Epithelial cell of esophagus (primary cell): ENCODE results near the gene STIM1.
"Not testable (repeated sequence)": the region's sequence is repeated elsewhere in the genome, so short reads cannot be mapped to it uniquely, and the experiment has no call there.

Experiments
- DNase-seq: peaks from one replicate; pipeline ENCODE4 v3.0.0; 2010; ENCODE audit warnings: low read depth
- H3K4me3 ChIP-seq: 2 replicates; pipeline ENCODE4 v1.5.1; 2011; ENCODE audit warnings: mild to moderate bottlenecking, low read length, control low read depth
- CTCF ChIP-seq: IDR thresholded peaks from 2 replicates; pipeline ENCODE4 v1.5.1; 2011; ENCODE audit warnings: low read depth, mild to moderate bottlenecking, low read length, control low read depth, inconsistent platforms; ENCODE audit not compliant: insufficient read depth; ENCODE audit errors: missing control alignments

STIM1 gene

GRCh38 chr11:4040461-4040860, 185.0 kb downstream of the STIM1 start:
- TF ChIP-seq CTCF, result no peak
- no peak overlapping the region for H3K4me3 ChIP-seq
- no peak for DNase-seq

GRCh38 chr11:4041731-4042391, 186.4 kb downstream of the STIM1 start:
- H3K4me3 ChIP-seq, result no peak overlapping the region
- no peak for TF ChIP-seq CTCF
- no peak for DNase-seq

- TF ChIP-seq CTCF, result no peak
- peak; percentile 88 for DNase-seq
- H3K4me3 ChIP-seq, result no peak overlapping the region
Observed at GRCh38 chr11:4044976-4045646, 189.6 kb downstream of the STIM1 start.

- DNase-seq, result no peak
- TF ChIP-seq CTCF, result no peak
- H3K4me3 ChIP-seq, result no peak overlapping the region
Observed at GRCh38 chr11:4048340-4048739, 192.9 kb downstream of the STIM1 start.

- H3K4me3 ChIP-seq, result no peak overlapping the region
- TF ChIP-seq CTCF, result no peak
- no peak for DNase-seq
Observed at GRCh38 chr11:4049006-4049405, 193.5 kb downstream of the STIM1 start.

GRCh38 chr11:4050138-4050537, 194.7 kb downstream of the STIM1 start:
- TF ChIP-seq CTCF, result no peak
- DNase-seq, result no peak
- H3K4me3 ChIP-seq, result no peak overlapping the region

GRCh38 chr11:4053200-4053599, 197.7 kb downstream of the STIM1 start:
- not testable (repeated sequence) for DNase-seq, H3K4me3 ChIP-seq
